SK-N-DZ (cell line): ENCODE measurements around the gene NAA15.
"Not testable (repeated sequence)": the region's sequence is repeated elsewhere in the genome, so short reads cannot be mapped to it uniquely, and the experiment has no call there.

Experiments used
- DNase-seq: peaks from one replicate; pipeline ENCODE4 v3.0.0-alpha.2; 2015; ENCODE audit warnings: low spot score
- small RNA-seq, 2 experiments: library from RNA; depleted of rRNA; stranded (forward); fragments of <200 nt; gene quantifications; one replicate each; pipeline ENCODE3, GENCODE V24; 2014

NAA15 gene

DNA sequence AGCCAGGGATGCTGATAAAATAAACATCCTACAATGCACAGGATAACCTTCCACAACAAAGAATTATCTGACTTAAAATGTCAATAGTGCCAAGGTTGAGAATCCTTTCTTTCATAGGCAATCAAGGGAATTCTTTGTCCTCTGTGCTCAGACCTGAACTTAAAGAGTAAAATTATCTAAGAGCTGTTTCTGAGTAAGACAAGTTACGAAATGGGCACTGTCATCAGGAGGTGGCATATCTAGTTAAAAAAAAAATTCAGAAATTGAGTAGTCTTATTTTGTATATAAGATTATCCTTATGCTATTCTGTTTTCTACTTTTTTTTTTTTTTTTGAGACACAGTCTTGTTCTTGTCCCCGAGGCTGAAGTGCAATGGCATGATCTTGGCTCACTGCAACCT, 149.3 kb downstream of the NAA15 start:
- no peak for DNase-seq

- DNase-seq = no peak
Measured at GRCh38 chr4:139451997-139452396, 150.7 kb downstream of the NAA15 start.

DNA sequence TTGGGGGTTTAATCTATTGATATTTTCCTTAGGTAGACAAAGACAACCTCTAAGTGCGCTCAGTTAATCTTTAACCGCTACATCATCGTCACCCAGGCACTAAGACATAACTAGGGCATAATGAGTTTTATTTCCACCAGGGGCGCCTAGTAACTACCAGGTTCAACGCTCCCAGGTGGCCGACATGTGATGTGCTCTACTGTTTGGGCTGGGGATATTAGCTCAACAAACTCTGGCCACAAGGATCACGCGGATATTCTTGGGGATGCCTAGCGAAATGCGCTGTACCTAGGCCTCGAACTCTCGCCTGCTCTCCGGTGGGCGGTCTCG, 151.7 kb downstream of the NAA15 start:
- DNase-seq = no peak

- peak; percentile 96 for DNase-seq
Measured at GRCh38 chr4:139453371-139454110, 152.2 kb downstream of the NAA15 start.

DNA sequence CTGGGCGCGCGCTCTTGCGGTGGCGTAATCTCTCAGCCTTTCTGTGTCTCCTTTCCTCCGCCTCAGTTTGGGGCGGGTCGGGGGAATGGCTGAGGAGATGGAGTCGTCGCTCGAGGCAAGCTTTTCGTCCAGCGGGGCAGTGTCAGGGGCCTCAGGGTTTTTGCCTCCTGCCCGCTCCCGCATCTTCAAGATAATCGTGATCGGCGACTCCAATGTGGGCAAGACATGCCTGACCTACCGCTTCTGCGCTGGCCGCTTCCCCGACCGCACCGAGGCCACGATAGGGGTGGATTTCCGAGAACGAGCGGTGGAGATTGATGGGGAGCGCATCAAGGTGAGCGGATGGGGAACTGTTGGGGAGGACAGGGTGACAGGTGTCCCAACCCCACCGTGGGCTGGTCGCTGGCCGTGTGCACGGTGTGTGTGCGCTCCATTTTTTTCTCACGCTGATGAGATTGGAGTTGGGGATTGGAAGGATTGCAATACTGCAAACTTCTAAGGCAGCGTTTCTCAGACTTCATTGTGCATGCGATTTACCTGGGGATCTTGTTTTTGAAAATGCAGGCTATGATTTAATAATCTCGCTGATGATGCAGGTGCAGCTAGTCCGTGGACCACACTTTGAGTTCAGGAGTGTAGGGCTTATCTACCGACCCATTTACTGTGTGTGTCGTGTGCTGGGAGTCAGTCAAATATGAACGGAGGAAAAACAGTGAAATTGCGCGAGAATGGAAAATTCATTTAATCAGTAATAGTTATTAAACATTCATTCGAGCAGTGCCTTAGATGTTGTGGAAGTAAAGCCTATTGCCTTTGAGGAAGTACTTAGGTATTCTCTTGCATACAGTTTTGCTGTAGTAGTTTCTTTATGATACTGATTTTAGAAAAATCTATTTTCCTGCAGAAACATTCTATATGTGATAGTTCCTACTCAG, 153.1 kb downstream of the NAA15 start, which contains the start of gene RAB33B:
RAB33B (plus strand) TSS at position 11 of the 935 bp plus-strand sequence; CDS start at position 86, 75 bp downstream.
- DNase-seq = no peak

DNA sequence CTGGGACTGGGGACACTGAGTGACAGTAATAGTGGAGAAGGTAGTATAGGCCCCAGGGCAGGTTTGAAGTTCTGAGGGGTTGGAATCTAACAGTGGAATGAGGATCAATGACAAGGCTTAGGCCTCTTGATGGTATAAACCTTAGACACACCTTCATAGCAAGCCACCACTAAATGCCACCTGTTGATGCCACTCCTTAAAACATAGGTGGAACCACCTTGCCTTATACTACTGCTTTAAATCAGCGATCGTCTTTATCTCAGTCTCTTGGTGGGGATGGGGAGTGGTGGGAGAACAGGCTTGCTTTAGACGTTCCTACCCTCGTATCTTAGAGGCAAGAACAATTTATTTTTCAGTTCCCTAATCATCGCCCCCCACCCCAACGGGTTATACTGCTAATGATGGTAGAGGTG, 153.8 kb downstream of the NAA15 start:
- DNase-seq = peak; percentile 2

DNA sequence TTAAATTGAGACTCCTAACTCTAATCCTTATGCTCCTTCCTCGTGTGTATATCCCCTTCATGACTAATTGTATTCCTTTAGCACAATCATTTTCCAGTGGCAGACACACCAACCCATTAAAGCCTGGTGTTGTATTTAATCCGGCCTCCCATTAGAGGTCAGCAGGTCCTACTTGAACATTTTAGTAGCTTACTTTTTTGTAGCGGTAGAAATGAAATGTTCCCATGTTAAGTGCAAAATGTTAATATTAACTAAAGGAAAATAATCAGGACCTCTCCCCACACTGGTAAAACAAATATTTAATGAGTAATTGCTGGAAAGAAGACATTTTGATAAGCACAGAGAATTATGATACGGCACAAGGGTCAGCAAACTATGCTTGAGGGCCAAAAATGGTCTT, 156.0 kb downstream of the NAA15 start:
- no peak for DNase-seq

GRCh38 chr4:139458543-139458942, 157.2 kb downstream of the NAA15 start:
- DNase-seq = no peak

- no peak for DNase-seq
Measured at GRCh38 chr4:139458999-139459398, 157.7 kb downstream of the NAA15 start.

GRCh38 chr4:139460565-139460964, 159.3 kb downstream of the NAA15 start:
- no peak for DNase-seq

- no peak for DNase-seq
Measured at GRCh38 chr4:139461022-139461628, 159.8 kb downstream of the NAA15 start.

DNA sequence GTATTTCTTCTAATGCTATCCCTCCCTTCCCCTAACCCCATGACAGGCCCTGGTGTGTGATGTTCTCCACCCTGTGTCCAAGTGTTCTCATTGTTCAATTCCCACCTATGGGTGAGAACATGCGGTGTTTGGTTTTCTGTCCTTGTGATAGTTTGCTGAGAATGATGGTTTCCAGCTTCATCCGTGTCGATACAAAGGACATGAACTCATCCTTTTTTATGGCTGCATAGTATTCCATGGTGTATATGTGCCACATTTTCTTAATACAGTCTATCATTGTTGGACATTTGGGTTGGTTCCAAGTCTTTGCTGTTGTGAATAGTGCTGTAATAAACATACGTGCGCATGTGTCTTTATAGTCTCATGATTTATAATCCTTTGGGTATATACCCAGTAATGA, 163.2 kb downstream of the NAA15 start:
- not testable (repeated sequence) for DNase-seq

DNA sequence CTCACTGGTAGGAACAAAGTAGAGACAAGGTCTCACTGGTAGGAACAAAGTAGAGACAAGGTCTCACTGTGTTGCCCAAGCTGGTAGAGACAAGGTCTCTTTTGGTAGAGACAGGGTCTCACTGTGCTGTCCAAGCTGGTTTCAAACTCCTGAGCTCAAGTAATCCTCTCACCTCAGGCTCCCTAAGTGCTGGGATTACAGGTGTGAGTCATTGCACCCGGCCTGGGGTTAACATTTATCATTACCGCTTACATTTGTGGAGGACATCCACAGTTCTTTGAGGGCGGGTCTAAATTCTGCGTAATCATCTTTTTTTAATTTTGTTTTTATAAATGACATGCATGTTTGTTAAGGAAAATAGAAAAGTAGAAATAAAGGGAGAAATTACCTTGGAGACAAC, 164.6 kb downstream of the NAA15 start:
- DNase-seq = no peak

GRCh38 chr4:139468756-139469155, 167.5 kb downstream of the NAA15 start:
- not testable (repeated sequence) for DNase-seq

DNA sequence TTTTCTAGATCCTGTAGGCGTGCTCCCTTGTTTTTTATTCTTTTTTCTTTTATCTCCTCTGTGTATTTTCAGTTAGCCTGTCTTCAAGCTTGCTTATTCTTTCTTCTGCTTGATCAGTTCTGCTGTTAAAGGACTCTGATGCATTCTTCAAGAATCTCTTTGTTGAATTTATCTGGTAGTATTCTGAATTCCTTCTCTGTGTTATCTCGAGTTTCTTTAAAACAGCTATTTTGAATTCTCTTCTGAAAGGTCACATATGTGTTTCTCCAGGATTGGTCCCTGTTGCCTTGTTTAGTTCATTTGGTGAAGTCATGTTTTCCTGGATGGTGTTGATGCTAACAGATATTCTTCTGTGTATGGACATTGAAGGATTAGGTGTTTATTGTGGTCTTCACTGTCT, 167.9 kb downstream of the NAA15 start:
- no peak for DNase-seq

Small RNA genes lying within 50 kb of the gene (small RNA-seq; reads per million reads assigned to genes)
- gene RF01225 = 0 reads per million in 2 experiments
- gene RNU6-1074P = 0 reads per million in 2 experiments
- 0 reads per million in 2 experiments for gene RNU6-1214P
